ENCODE measurements around the gene SMIM38. TPM values are rescaled to one million over a fixed set of nuclear protein-coding genes. Genes with fewer than 3 reads are reported as not detected.

Gene SMIM38
- total RNA-seq, 1 donor from 2014 or later: 0.13 TPM

GRCh38 chr11:69159150-69159852 lies 3.6 kb downstream of the SMIM38 start:
- DNase-seq (ENCODE audit: low read depth, low spot score): no peak

- DNase-seq (ENCODE audit: low read depth, low spot score): no peak
Observed at GRCh38 chr11:69160296-69161116, 4.8 kb downstream of the SMIM38 start.

GRCh38 chr11:69161117-69161407 lies 5.3 kb downstream of the SMIM38 start:
- no peak for DNase-seq (ENCODE audit: low read depth, low spot score)

- no peak for DNase-seq (ENCODE audit: low read depth, low spot score)
Observed at GRCh38 chr11:69162505-69162904, 6.8 kb downstream of the SMIM38 start.

- no peak for DNase-seq (ENCODE audit: low read depth, low spot score)
Observed at GRCh38 chr11:69163842-69164241, 8.1 kb downstream of the SMIM38 start.

GRCh38 chr11:69164824-69165223 lies 9.1 kb downstream of the SMIM38 start:
- no peak for DNase-seq (ENCODE audit: low read depth, low spot score)

- DNase-seq (ENCODE audit: low read depth, low spot score): no peak
Observed at GRCh38 chr11:69165775-69166174, 10.0 kb downstream of the SMIM38 start.

GRCh38 chr11:69166218-69167115 lies 10.7 kb downstream of the SMIM38 start:
- DNase-seq (ENCODE audit: low read depth, low spot score): peak; percentile 33

- no peak for DNase-seq (ENCODE audit: low read depth, low spot score)
Observed at GRCh38 chr11:69167130-69167915, 11.6 kb downstream of the SMIM38 start.

- DNase-seq (ENCODE audit: low read depth, low spot score): no peak
Observed at GRCh38 chr11:69167916-69168691, 12.4 kb downstream of the SMIM38 start.

GRCh38 chr11:69169479-69169878 lies 13.7 kb downstream of the SMIM38 start:
- no peak for DNase-seq (ENCODE audit: low read depth, low spot score)

- DNase-seq (ENCODE audit: low read depth, low spot score): no peak
Observed at GRCh38 chr11:69170704-69171103, 15.0 kb downstream of the SMIM38 start.

GRCh38 chr11:69171476-69172240 lies 15.9 kb downstream of the SMIM38 start:
- no peak for DNase-seq (ENCODE audit: low read depth, low spot score)

- DNase-seq (ENCODE audit: low read depth, low spot score): no peak
Observed at GRCh38 chr11:69172674-69173073, 16.9 kb downstream of the SMIM38 start.

- no peak for DNase-seq (ENCODE audit: low read depth, low spot score)
Observed at GRCh38 chr11:69173331-69173730, 17.6 kb downstream of the SMIM38 start.

GRCh38 chr11:69173925-69174581 lies 18.3 kb downstream of the SMIM38 start:
- DNase-seq (ENCODE audit: low read depth, low spot score): no peak

GRCh38 chr11:69174841-69175240 lies 19.1 kb downstream of the SMIM38 start:
- no peak for DNase-seq (ENCODE audit: low read depth, low spot score)

- no peak for DNase-seq (ENCODE audit: low read depth, low spot score)
Observed at GRCh38 chr11:69178819-69179482, 23.2 kb downstream of the SMIM38 start.

GRCh38 chr11:69180226-69180625 lies 24.5 kb downstream of the SMIM38 start:
- no peak for DNase-seq (ENCODE audit: low read depth, low spot score)

All from pulmonary artery endothelial cell (primary cell).